Epidermal melanocyte (primary cell): ENCODE data around the gene IFTAP.

Experiments used
- DNase-seq: peaks from one replicate; pipeline ENCODE4 v3.0.0; 2011; ENCODE audit warnings: low spot score; ENCODE audit not compliant: insufficient read length

The IFTAP gene

DNA sequence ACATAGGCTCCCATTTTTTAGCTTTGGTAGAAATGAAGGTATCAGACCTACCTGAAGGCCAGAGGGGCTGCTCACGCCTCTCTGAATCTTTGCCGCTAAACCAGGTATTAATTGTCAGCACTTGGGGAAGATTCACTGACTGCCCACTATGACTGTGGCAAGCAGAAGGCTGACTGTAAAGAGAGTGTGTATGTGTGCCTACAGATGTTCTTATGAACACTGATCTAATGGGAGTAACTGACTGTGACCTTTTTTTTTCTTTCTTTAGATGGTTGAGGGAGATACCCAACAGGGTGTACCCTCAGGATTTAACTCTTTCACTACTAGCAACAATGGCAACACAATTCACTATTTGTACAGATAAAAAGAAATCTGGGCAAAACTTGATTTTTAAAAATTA is 3.7 kb downstream of the IFTAP start, which contains the start of gene RAG2:
Gene RAG2 (minus strand): TSS at position 186 of the 400 bp plus-strand sequence. CDS start 4,068 bp downstream, outside the sequence.
- no peak for DNase-seq

DNA sequence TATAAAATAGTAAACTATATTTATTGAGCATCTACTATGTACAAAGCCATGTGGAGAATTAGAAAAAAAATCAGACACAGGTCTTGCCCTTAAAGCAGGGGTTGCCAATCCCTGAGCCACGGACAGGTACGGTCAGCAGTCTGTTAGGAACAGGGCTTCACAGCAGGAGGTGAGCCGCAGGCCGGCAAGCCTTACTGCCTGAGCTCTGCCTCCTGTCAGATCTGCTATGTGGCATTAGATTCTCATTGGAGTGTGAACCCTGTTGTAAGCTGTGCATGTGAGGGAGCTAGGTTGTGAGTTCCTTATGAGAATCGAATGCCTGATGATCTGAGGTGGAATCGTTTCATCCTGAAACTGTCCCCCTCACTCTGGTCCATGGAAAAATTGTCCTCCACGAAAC is 5.9 kb downstream of the IFTAP start:
- DNase-seq: no peak

DNA sequence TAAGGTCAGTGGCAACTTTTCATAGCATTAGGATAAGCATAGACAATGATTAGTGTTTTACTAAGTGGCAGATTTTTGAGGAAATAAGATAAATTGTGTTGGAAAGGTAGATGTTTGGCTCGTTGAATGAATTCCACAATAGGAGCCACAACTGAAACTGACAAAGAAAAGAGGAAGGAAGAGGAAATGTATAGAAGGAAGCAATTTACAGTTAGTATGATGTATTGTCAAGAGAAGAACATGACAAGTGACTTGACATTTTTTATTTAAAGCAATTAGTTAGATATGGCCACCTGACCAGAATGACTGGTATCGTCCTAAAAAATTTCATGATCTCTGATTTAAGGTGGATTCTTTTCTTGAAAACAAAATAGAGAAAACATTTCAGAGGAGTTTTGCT is 6.9 kb downstream of the IFTAP start:
- no peak for DNase-seq

DNA sequence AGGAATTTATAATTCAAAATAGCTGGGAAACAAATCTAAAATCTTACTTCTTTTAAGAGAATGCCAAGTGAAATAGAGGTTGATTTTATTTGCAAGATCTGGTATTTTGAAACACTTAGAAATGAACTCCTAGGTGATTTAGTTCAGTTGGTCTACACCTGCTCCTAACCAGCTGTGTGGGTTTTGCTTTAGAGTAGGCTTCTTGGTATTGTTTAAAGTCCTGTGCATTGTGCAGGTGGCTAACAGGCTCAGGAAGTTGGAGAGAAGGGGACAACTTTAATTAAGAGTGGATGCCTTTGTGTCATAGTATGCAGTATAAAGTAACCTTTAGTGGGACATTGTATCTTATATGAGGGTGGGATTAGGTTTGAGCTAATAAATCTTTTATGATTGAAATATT is 7.8 kb downstream of the IFTAP start:
- no peak for DNase-seq

DNA sequence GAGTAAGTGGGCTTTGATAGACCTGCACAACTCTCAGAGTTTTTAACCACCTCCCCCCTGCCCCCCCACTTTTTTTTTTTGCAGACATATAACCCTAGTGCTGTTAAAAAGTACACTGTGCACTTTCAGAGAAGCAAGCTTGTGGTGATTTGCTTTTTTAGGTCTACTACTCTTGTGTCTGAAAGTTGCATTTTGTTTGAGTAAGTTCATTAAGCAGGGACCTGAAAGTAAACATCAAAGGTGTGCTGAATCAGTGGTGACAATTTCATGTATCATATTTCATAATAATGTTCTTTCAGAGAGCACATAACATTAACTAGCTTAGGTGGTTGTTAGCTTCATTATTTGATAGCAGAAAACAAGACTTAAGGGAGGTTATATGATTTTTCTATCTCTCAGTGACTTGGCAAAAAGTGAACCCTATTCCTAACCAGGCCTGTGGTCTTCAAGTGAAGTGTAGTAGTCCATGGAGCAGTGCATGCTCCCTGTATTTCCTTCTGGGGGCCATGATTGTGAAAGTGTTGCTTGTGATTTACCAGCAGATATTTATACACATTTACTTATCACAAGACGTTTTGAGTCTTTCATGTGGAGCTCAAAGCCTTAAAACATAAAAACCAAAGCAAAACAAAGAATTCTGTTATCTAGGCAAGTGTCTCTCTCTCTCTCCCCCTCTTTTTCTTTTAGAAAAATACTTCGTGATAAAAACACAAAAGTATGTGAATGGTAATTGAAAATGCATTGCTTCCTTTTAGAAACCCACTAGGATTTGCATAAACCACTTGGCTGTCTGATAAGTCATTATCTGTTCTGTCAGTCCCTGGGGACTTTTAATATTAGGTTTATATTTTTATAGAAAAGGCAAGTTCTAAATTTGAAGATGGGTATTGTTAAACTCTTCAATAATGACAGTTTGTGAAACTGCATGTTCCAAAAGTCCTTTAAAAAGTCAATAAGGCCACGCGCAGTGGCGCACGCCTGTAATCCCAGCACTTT is 11.2 kb downstream of the IFTAP start:
- DNase-seq: no peak

DNA sequence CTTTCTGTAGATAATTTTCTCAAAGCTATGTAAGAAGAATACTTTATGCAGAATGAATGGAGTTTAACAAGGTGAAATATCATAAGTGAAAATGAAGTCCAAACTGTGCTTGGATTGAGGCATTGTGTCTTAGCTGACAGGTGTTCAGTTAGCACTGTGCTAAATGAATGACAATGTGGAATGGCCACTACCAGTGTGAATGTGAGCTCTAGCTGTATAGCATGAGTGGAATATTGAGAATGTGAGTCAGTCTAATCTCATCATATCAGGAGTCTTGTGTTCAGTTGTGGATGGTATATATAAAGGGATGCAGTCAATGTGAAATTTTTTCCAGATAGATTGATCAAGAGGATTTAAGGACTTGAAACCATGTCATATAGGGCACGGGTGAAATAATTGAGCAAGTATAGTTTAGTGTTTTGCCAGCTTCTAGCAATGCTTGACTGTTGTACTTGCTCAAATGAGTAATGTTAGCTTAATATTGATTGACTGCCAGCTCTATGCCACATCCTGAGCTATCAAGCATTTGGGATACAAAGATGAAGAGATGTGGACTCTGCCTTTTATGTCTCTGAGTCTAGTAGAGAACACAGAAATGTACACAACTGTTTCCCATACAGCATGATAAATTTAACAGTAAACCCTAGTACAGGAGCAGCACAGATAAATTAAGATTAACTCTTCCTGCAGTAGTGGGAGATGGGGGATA is 14.3 kb downstream of the IFTAP start:
- DNase-seq: no peak

DNA sequence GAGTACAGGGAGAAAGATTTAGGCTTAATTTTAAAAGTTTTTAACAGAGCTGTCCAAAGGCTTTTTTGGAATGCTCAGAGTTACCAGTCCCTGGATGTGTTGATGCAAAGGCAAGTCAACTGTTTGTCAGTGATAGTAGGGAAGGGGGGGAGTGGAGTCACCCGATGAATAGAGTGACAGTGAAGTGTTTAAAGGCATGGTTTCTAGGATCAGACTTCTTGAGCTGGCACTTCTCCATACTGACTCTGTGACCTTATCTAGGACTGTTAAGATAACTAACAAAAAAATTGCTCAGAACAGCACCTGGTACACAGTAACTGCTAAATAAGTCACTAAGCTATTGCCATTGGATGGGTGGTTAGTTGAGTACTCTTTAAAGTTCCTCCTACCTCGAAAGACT is 15.1 kb downstream of the IFTAP start:
- DNase-seq: no peak

DNA sequence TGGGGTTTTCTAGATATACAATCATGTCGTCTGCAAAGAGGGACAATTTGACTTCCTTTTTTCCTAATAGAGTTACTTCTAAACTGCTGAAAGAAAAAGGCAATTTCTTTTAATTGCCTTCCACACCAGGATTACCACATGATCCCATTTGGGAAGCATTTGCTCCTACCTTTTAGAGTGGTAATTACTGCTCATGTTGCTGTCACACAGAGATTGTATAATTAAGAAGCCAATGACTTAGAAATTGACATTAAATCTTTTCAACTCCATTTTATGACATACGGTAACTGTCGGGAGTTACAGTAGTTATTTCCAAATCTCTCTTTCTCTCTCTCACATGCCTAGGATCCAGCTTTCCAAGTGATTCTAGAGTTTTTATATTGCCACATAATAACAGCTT is 21.5 kb downstream of the IFTAP start:
- DNase-seq: no peak

DNA sequence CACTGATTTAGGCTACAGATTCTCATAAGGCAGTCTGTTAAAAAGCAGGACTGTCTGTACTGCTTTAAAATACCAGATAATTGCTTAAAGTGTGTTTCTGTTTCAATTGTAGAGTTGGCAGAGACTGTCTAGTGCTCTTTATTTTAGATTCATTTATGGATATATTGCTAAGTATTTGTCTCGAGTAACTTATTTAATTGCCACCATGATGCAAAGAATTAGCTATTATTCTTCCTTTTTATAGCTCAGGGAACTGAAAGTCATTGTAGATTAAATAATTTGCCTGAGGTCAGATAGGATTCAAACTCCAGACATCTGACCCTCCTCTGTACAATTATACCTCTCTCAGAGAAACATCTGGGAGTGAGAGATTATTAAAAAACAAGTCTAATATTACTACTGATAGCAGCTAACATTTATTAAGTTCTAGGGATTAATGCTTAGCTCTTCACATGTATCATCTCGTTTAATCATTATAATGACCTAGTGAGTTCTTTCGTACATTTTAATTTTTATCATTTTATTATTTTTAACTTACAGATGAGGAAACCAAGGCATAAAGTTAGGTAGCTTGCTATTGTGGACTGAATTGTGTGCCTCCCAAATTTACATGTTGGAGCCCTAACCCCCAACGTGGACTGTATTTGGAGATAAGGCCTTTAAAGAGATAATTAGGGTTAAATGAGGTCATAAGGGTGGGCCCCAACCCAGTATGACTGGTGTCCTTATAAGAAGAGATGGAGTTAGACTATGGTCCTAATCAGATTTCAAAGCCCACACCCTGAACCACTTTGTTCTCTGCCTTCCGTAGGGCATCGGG is 23.5 kb downstream of the IFTAP start:
- DNase-seq: no peak

DNA sequence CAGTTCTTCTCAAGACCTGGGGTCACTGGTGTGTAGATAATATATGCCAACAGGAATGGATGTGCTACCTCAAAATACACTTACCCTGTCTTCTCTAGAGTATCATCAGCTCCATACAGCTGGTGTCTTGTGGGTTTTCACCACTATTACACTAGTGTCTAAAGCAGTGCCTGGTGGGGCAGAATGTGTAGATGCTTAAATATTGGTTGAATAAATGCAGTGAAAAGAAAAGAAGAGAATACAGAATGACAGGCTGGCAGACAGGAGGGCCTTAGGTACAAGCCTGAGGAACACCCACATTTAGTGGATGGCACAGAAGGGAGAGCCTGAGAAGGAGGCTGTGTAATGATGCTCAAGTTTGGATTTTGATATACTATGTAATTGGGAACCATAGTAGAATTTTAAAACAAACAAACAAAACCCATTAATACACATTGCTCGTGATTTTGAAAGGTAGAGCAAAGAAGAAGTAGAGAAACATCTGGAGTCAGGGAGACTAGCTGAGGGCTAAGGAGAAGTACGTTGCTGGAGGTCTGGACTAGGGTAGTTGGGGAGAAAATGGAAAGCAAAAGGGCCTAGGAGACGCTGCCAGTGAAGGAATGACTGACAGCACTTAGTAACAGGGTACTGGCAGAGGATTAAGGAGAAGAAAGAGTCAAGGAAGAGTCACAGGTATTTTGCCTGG is 24.2 kb downstream of the IFTAP start:
- DNase-seq: no peak

DNA sequence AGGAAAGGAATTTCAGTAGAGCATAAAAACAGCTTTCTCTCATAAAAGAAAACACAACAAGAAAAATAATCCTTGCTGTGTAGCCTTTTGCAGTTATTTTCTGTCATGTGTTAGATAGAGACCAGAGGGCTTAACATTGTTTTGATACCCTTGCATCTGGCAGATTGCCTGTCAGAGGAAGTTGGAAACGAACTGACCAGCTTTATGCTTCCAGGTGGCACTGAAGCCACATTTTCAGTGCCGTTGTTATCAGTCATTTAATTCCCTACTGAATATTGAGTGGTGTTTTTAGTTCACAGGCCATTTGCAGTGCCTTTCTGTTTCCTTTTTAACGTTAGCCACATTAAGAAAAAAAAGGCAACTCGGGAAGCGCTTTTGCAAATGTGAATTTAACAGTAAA is 25.2 kb downstream of the IFTAP start:
- DNase-seq: no peak

DNA sequence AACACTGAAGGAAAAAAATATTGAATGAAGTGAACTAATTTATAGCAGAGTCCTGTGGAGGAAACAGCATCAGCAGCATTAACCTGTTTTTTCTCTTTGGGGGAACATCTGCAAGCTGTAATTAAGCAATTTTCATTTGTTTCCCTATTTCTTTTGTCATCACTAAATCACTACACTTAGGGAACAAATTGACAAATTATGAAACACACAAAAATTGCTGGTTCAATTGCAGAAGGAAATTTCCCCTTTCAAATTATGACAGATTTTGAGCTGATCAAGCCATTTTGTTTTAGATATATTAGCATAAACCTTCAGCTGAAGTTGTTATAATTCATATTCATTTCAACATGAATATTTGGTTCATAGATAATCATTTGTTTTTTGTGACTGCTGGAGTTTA is 25.9 kb downstream of the IFTAP start:
- DNase-seq: no peak

DNA sequence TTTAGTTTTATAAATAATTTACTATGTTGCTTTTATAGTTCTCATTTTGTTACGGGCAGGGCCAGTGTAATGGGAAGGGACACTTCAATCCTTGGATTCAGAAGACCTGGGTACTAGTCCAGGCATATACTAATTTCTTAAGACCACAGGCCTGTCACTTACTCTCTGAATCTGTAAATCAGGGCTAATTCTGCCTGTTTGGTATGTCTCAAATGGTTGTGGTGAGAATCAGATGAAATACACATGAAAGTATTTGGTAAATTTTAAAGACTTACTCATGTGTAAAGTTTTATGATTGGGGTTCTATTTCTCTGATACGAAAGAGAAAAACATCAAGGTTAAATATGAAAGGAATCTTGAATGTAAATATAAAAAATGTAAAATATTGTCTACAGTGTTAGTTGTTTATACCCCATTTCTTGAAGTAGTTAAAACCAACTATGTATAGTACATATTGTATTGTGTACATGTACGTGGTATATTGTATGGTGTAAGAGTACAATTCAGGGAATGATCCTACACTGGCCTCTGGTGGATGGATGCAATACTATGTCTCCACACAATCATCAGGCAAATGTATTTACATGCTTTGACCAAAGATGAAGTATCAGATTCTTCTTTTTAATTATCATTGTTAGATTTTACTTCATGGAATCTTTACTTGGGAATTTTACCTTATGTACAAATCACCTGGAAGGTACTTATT is 28.3 kb downstream of the IFTAP start:
- DNase-seq: peak; percentile 26

DNA sequence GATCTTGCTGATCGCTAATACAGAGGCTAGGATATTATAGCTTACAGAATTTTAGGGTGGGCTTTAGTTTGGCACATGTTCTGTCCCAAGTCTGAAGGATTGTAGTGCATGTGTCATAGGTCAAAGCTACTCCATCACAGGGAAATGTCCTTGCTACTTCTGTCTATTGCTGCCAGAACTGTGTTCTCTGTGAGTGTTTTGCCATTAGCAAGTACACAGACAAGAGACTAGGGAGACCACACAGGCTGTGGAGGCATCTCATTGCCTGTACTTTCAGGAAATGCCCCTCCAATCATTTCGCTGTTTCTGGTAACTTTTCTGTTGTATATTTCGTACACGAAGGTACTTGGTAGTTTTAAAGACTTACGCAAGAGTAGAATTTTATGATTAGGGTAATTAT is 29.2 kb downstream of the IFTAP start:
- DNase-seq: no peak

DNA sequence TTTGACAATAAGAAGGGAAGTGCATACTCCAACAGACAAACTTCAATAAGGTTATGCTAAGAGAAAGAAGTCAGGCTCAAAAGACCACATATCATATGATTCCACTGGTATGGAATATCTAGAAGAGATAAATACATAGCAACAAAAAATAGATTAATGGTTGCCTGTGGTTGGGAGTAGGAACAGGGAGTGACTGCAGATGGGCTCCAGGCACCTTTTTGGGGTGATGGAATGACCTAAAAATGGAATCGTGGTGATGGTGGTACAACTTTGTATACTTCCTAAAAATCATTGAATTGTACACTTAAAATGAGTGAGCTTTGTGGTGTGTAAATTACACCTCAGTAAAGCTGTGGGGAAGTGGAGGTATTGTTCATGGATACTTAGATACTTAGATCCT is 32.7 kb downstream of the IFTAP start:
- DNase-seq: no peak

DNA sequence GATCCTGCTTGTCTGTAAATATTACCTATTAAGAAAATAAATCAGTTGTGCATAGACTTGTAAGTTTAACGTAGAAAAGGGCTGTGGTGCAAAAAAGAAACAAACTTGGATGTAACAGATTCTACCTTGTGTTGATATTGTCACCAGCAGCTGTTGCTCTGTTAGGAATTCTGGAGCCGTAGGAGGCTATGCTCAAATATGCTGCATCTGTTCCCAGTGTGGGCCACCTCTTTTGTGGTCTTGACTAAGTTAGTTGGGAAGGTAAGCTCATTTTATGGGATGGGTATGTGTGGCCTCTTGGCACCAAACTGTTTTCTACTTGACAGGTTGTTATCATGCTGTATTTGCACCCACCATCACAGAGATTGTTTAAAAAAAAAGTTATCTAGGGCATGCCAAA is 33.2 kb downstream of the IFTAP start:
- DNase-seq: no peak

DNA sequence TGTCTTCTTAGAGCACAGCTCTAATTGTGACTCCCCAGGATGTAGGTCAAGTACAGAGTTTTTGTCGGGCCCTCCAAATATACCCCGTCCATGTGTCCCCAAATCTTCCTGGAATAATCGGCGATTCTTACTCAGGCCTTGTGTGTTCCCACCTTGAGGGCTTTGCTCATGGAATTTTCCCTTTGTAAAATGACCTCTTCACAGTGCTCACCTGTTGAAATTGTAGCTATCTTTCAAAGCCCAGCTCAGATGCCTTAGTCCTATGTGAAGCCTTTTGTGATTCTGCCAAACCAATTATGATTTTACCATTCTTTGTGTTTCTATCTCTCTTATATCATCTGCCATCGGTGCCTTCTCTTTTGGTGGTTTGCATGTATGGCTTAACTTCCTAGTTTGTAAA is 33.8 kb downstream of the IFTAP start:
- no peak for DNase-seq

DNA sequence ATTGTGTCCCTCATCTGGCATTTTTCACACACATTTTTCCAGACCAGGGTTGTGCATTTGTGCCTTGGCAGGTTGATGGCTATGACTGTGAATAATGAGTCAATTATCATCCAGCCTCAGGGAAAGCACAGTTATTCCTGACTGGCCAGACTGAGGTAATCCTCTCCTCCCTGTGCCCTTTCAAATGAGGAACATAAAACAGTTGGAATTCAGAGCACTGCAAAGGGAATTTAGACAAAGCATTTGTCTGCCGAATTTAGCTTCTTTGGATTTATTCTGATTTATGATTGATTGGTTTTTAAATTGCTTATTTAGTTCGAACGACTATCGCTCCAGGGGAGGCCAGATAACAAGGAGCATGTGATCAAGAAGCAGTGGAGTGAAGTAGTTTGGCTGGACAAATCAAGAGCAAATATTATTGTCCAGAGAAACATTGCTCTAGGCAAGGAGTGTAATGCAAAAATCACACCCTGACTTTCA is 34.5 kb downstream of the IFTAP start:
- DNase-seq: no peak

DNA sequence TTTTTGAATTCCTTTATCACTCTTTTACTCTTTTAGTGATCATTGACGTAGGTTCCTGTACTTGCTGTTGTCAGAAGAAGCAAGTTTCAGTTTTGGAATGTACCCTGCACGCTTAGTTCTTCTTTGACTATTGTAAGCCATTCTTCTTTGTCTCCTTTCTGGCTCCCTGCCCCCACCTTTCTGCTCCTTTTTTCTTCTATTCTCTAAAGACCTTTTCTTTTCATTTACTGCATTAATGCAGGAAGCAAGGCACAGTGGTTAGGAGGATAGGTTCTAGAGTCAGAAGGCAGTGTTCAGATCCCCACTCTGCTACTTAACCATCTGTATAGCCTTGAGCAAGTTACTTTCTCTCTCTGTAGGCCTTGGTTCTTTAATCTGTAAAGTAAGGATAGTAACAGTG is 37.5 kb downstream of the IFTAP start:
- no peak for DNase-seq
